Measurements from ENCODE around the gene MGAT5.

MGAT5 gene

GRCh38 chr2:134257509-134257908 is 3.6 kb downstream of the MGAT5 start:
- DNase-seq (ENCODE audit: low read depth), result no peak
- no peak for TF ChIP-seq CTCF (IDR thresholded peaks at IDR 0.05; ENCODE audit: insufficient read depth, low read depth, low read length, missing control alignments)
- H3K4me3 ChIP-seq (ENCODE audit: low read length), result no peak overlapping the region

- no peak for TF ChIP-seq CTCF (IDR thresholded peaks at IDR 0.05; ENCODE audit: insufficient read depth, low read depth, low read length, missing control alignments)
- no peak for DNase-seq (ENCODE audit: low read depth)
- H3K4me3 ChIP-seq (ENCODE audit: low read length), result no peak overlapping the region
Measured at GRCh38 chr2:134257965-134258683, 4.3 kb downstream of the MGAT5 start.

GRCh38 chr2:134258684-134259388 is 5.0 kb downstream of the MGAT5 start:
- no peak overlapping the region for H3K4me3 ChIP-seq (ENCODE audit: low read length)
- no peak for DNase-seq (ENCODE audit: low read depth)
- no peak for TF ChIP-seq CTCF (IDR thresholded peaks at IDR 0.05; ENCODE audit: insufficient read depth, low read depth, low read length, missing control alignments)

GRCh38 chr2:134259571-134259970 is 5.7 kb downstream of the MGAT5 start:
- no peak for TF ChIP-seq CTCF (IDR thresholded peaks at IDR 0.05; ENCODE audit: insufficient read depth, low read depth, low read length, missing control alignments)
- H3K4me3 ChIP-seq (ENCODE audit: low read length), result no peak overlapping the region
- no peak for DNase-seq (ENCODE audit: low read depth)

GRCh38 chr2:134259994-134260393 is 6.1 kb downstream of the MGAT5 start:
- no peak overlapping the region for H3K4me3 ChIP-seq (ENCODE audit: low read length)
- no peak for TF ChIP-seq CTCF (IDR thresholded peaks at IDR 0.05; ENCODE audit: insufficient read depth, low read depth, low read length, missing control alignments)
- no peak for DNase-seq (ENCODE audit: low read depth)

- H3K4me3 ChIP-seq (ENCODE audit: low read length), result no peak overlapping the region
- no peak for TF ChIP-seq CTCF (IDR thresholded peaks at IDR 0.05; ENCODE audit: insufficient read depth, low read depth, low read length, missing control alignments)
- no peak for DNase-seq (ENCODE audit: low read depth)
Measured at GRCh38 chr2:134260713-134261112, 6.8 kb downstream of the MGAT5 start.

Data from epithelial cell of esophagus (primary cell).